Measurements from ENCODE around the gene CD4.

DNA sequence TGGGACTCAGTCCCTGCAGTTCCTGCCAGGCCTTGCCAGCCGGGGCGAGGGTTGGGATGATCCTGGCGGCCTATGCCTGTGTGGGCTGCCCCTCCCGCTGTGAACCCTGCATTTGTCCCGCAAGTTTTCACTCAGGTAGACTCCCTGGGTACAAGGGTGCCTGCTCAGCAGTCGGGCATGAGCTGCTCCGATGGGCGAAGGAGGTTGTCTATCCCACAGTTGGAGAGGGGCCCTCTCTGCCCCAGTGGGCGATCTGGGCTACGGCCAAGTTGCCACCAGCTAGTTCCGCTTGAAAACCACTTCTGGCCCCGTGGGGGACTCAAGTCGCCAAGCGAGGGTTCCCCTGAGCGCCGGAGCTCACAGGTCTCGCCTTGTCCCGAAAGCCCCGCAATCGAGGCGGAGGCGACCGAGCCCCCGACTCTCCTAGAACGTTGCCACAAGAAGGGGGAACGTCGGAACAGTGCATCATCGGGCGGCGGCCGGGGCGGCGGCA is 77.6 kb downstream of the CD4 start:
- peak in 1 of 6 experiments; percentile 15 for TF ChIP-seq CTCF (IDR thresholded peaks at IDR 0.05)
- no peak for TF ChIP-seq POLR2A (IDR thresholded peaks at IDR 0.05)
